CD8-positive, alpha-beta memory T cell (primary cell): ENCODE measurements around the gene MTAP. TPM values are rescaled to one million over a fixed set of nuclear protein-coding genes. Genes with fewer than 3 reads are reported as not detected.
"Not testable (repeated sequence)": the region's sequence is repeated elsewhere in the genome, so short reads cannot be mapped to it uniquely, and the experiment has no call there.

Experiments used
- CTCF ChIA-PET: fragments of 350-600 bp; sonication (Branson Sonifier 250); formaldehyde crosslinking; loops from one replicate; lab custom pipeline; 2021; ENCODE audit warnings: antibody characterized with exemption; lab: Charles Lee
- POLR2A ChIA-PET: fragments of 350-600 bp; sonication (Branson Sonifier 250); formaldehyde crosslinking; loops from one replicate; lab custom pipeline; 2021; ENCODE audit warnings: antibody characterized with exemption; lab: Charles Lee
- DNase-seq, 5 donors: peaks; one replicate each; pipeline versions ENCODE4 v3.0.0 to v3.0.0-alpha.2; 2020 to 2022; ENCODE audit warnings: mixed read lengths in 1 of 5
- H3K27ac ChIP-seq: one replicate; pipeline ENCODE4 v1.7.0; 2013; ENCODE audit warnings: low read depth, mild to moderate bottlenecking, low read length, moderate library complexity
- H3K27me3 ChIP-seq: 2 replicates; pipeline ENCODE4 v1.7.0; 2013; ENCODE audit warnings: low read length, mild to moderate bottlenecking; ENCODE audit not compliant: insufficient read depth, poor library complexity, severe bottlenecking
- H3K36me3 ChIP-seq: 2 replicates; pipeline ENCODE4 v1.7.0; 2013; ENCODE audit warnings: mild to moderate bottlenecking, low read length, moderate library complexity; ENCODE audit not compliant: insufficient read depth
- H3K4me1 ChIP-seq: 2 replicates; pipeline ENCODE4 v1.7.0; 2013; ENCODE audit warnings: mild to moderate bottlenecking, low read length, moderate library complexity; ENCODE audit not compliant: insufficient read depth
- H3K4me3 ChIP-seq: 2 replicates; pipeline ENCODE4 v1.7.0; 2013; ENCODE audit warnings: mild to moderate bottlenecking, low read length
- H3K9me3 ChIP-seq: 2 replicates; pipeline ENCODE4 v1.7.0; 2013; ENCODE audit warnings: mild to moderate bottlenecking, low read length
- H3K27ac Mint-ChIP-seq, 8 donors: one replicate each; pipeline ENCODE4 v1.8.0; 2020 to 2021; ENCODE audit warnings: mixed read lengths in 8 of 8, mild to moderate bottlenecking in 6 of 8, inconsistent platforms in 3 of 8, moderate library complexity in 3 of 8
- H3K27me3 Mint-ChIP-seq, 2 donors: one replicate each; pipeline ENCODE4 v1.8.0; 2020 to 2021; ENCODE audit warnings: mixed read lengths in 2 of 2, mild to moderate bottlenecking in 1 of 2, moderate library complexity in 1 of 2
- H3K36me3 Mint-ChIP-seq, 3 donors: one replicate each; pipeline ENCODE4 v1.8.0; 2020 to 2021; ENCODE audit warnings: mixed read lengths in 3 of 3, inconsistent platforms in 1 of 3, mild to moderate bottlenecking in 1 of 3
- H3K4me1 Mint-ChIP-seq, 3 donors: one replicate each; pipeline ENCODE4 v1.8.0; 2020 to 2021; ENCODE audit warnings: mixed read lengths in 3 of 3, inconsistent platforms in 1 of 3, mild to moderate bottlenecking in 1 of 3
- H3K4me3 Mint-ChIP-seq, 7 donors: one replicate each; pipeline ENCODE4 v1.8.0; 2020 to 2021; ENCODE audit warnings: mixed read lengths in 7 of 7, mild to moderate bottlenecking in 6 of 7, moderate library complexity in 4 of 7, inconsistent platforms in 2 of 7
- H3K9me3 Mint-ChIP-seq, 5 donors: one replicate each; pipeline ENCODE4 v1.8.0; 2020 to 2022; ENCODE audit warnings: mixed read lengths in 5 of 5, mild to moderate bottlenecking in 3 of 5, moderate library complexity in 2 of 5, inconsistent platforms in 1 of 5
- polyA plus RNA-seq: library from polyadenylated mRNA; unstranded; fragments of 300-500 nt; fragmentation: Illumina TruSeq; gene quantifications from one replicate; pipeline ENCODE4 v1.2.3, GENCODE V29; 2021
- total RNA-seq, 2 experiments: library from RNA; stranded (reverse); gene quantifications; one replicate each; pipeline ENCODE4 v1.2.3, GENCODE V29; 2021

The MTAP gene
- total and polyA plus RNA-seq, 3 experiments from 2014 or later, result 19.3 to 81.6 (median 77.4) TPM

DNA sequence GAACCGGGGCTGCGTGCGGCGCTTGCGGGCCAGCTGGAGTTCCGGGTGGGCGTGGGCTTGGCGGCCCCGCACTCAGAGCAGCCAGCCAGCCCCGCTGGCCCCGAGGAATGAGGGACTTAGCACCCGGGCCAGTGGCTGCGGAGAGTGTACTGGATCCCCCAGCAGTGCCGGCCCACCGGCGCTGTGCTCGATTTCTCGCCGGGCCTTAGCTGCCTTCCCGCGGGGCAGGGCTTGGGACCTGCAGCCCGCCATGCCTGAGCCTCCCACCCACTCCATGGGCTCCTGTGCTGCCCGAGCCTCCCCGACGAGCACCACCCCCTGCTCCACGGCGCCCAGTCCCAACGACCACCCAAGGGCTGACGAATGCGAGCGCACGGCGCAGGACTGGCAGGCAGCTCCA lies 156.8 kb downstream of the MTAP start:
- peaks cover 4 to 15% (median 8%) of the 10 kb centered on the region in 5 donors for H3K9me3 Mint-ChIP-seq
- H3K27ac Mint-ChIP-seq, H3K4me3 ChIP-seq, H3K9me3 ChIP-seq, DNase-seq, H3K36me3 ChIP-seq, H3K4me1 Mint-ChIP-seq, CTCF ChIA-PET, H3K4me3 Mint-ChIP-seq, H3K27ac ChIP-seq, POLR2A ChIA-PET, H3K4me1 ChIP-seq, H3K36me3 Mint-ChIP-seq: not testable (repeated sequence)
- H3K27me3 ChIP-seq, result peaks cover 16% of the 10 kb centered on the region
- peaks cover 27 to 43% of the 10 kb centered on the region in 2 donors for H3K27me3 Mint-ChIP-seq

- no peak for DNase-seq
- ChIA-PET POLR2A (no interaction called here), CTCF (interaction anchor here (1.0 kb wide), 1 partner anchor 114 kb away, joined by 3 read pairs; no protein-coding TSS in a partner anchor)
- Histone ChIP-seq H3K4me3 (no peak overlapping the region), H3K27ac (no peak overlapping the region), H3K9me3 (no peaks in the 10 kb centered on the region), H3K4me1 (peaks cover 16% of the 10 kb centered on the region), H3K36me3 (no peaks in the 10 kb centered on the region), H3K27me3 (peaks cover 37% of the 10 kb centered on the region)
- Mint-ChIP-seq H3K9me3 (peaks cover 5 to 20% (median 10%) of the 10 kb centered on the region in 5 donors), H3K36me3 (peaks cover 0 to 4% (median 0%) of the 10 kb centered on the region in 3 donors), H3K4me3 (no peak overlapping the region), H3K27me3 (peaks cover 47 to 66% of the 10 kb centered on the region in 2 donors), H3K27ac (no peak overlapping the region), H3K4me1 (peaks cover 12 to 20% (median 20%) of the 10 kb centered on the region in 3 donors)
These were observed 159.1 kb downstream of the MTAP start for GRCh38 chr9:21961569-21961968.

GRCh38 chr9:21964925-21965385 lies 162.5 kb downstream of the MTAP start:
- Histone ChIP-seq H3K4me3 (peak overlapping the region; percentile 40), H3K9me3 (peaks cover 15% of the 10 kb centered on the region), H3K36me3 (no peaks in the 10 kb centered on the region), H3K27ac (no peak overlapping the region), H3K27me3 (peaks cover 69% of the 10 kb centered on the region), H3K4me1 (peaks cover 16% of the 10 kb centered on the region)
- H3K27ac Mint-ChIP-seq, result peak overlapping the region in 3 of 8 donors; percentile 27 to 89 (median 34)
- ChIA-PET POLR2A (no interaction called here), CTCF (no interaction called here)
- peak; percentile 41 to 68 (median 57) for DNase-seq
- peaks cover 1 to 16% (median 3%) of the 10 kb centered on the region in 3 donors for H3K36me3 Mint-ChIP-seq
- peak overlapping the region; percentile 57 to 92 (median 70) for H3K4me3 Mint-ChIP-seq
- H3K9me3 Mint-ChIP-seq, result peaks cover 13 to 49% (median 31%) of the 10 kb centered on the region in 5 donors
- H3K27me3 Mint-ChIP-seq, result peaks cover 76 to 97% of the 10 kb centered on the region in 2 donors
- H3K4me1 Mint-ChIP-seq, result peaks cover 22 to 39% (median 30%) of the 10 kb centered on the region in 3 donors

- Histone ChIP-seq H3K9me3 (peaks cover 15% of the 10 kb centered on the region), H3K27me3 (peaks cover 74% of the 10 kb centered on the region), H3K36me3 (no peaks in the 10 kb centered on the region), H3K27ac (no peak overlapping the region), H3K4me3 (peak overlapping the region; percentile 40), H3K4me1 (peaks cover 16% of the 10 kb centered on the region)
- peak in 3 of 5 donors; percentile 20 to 53 (median 26) for DNase-seq
- Mint-ChIP-seq H3K27ac (peak overlapping the region in 5 of 8 donors; percentile 22 to 89 (median 55)), H3K27me3 (peaks cover 80 to 97% of the 10 kb centered on the region in 2 donors), H3K9me3 (peaks cover 13 to 54% (median 34%) of the 10 kb centered on the region in 5 donors), H3K4me3 (peak overlapping the region; percentile 57 to 92 (median 70)), H3K36me3 (peaks cover 3 to 16% (median 3%) of the 10 kb centered on the region in 3 donors), H3K4me1 (peaks cover 26 to 42% (median 30%) of the 10 kb centered on the region in 3 donors)
- POLR2A ChIA-PET, result no interaction called here
- CTCF ChIA-PET, result interaction anchor here (0.7 to 1.1 kb wide), 2 partner anchors 14 to 152 kb away, joined by 3 to 4 read pairs; no protein-coding TSS in a partner anchor
These were observed 163.0 kb downstream of the MTAP start for GRCh38 chr9:21965401-21965951.

DNA sequence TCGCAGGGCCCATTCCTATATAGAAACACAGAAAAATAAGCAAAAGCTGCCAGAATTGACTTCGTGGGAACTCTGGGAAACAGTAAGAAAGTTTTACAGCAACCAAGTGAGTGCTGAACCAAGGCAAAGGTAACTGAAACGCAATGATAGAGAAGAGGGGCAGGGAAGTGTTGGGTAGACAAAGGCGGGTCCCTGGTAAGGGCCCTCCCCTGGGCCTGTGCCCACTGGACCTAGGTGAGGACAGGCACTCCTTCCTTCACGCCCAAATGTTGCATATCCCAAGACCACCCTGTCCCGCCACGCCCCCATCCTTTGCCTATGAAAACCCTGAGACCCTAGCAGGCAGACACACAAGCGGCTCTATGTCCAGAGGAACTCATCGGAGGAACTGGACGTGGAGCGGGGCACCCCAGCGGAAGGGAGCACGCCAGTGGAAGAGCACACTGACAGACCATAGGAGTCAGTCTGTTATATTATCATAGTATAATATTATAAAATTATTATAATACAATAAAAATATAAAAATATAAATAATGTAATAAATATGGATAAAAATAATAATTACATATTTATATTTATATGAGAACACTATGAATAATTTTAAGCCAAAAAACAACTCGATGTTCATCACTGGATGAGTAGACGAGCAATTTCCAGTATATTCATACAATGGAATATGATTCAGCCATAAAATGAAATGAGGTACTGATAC lies 163.9 kb downstream of the MTAP start:
- peaks cover 28 to 42% (median 32%) of the 10 kb centered on the region in 3 donors for H3K4me1 Mint-ChIP-seq
- peaks cover 13 to 58% (median 36%) of the 10 kb centered on the region in 5 donors for H3K9me3 Mint-ChIP-seq
- Histone ChIP-seq H3K27ac (no peak overlapping the region), H3K9me3 (peaks cover 15% of the 10 kb centered on the region), H3K36me3 (no peaks in the 10 kb centered on the region), H3K4me3 (no peak overlapping the region), H3K4me1 (peaks cover 16% of the 10 kb centered on the region), H3K27me3 (peaks cover 82% of the 10 kb centered on the region)
- ChIA-PET CTCF (interaction anchor here (0.7 to 1.1 kb wide), 2 partner anchors 13 to 153 kb away, joined by 3 to 4 read pairs; no protein-coding TSS in a partner anchor), POLR2A (no interaction called here)
- no peak for DNase-seq
- peak overlapping the region in 3 of 7 donors; percentile 57 to 66 (median 63) for H3K4me3 Mint-ChIP-seq
- peaks cover 83 to 98% of the 10 kb centered on the region in 2 donors for H3K27me3 Mint-ChIP-seq
- peak overlapping the region in 3 of 8 donors; percentile 22 to 76 (median 44) for H3K27ac Mint-ChIP-seq
- peaks cover 3 to 18% (median 3%) of the 10 kb centered on the region in 3 donors for H3K36me3 Mint-ChIP-seq

DNA sequence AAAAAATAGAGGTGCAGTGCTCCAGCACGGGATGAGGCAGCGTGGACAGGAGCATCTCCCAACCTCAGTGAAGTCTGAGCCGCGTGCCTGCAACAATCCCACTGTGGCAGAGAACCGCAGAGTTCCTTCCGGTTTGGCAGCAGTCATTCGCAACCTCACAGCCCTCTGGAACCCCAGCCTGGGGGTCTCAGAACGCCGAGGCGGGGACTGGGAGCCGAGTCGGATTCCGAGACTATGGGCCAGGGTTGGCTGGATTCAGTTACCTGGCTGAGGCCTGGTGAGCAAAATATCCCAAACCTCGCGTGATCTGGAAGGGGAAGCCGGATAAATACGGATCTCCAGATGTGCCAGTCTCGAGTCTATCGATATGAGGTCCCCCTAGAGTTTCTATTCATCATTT lies 164.7 kb downstream of the MTAP start:
- Mint-ChIP-seq H3K36me3 (peaks cover 3 to 19% (median 3%) of the 10 kb centered on the region in 3 donors), H3K27me3 (peaks cover 88 to 98% of the 10 kb centered on the region in 2 donors), H3K4me1 (peaks cover 28 to 42% (median 33%) of the 10 kb centered on the region in 3 donors), H3K4me3 (peak overlapping the region in 3 of 7 donors; percentile 5 to 12 (median 12)), H3K9me3 (peaks cover 13 to 61% (median 41%) of the 10 kb centered on the region in 5 donors), H3K27ac (peak overlapping the region in 1 of 8 donors; percentile 5)
- no peak for DNase-seq
- CTCF ChIA-PET, result interaction anchor here (0.6 kb wide), 1 partner anchor 28 kb away, joined by 3 read pairs; no protein-coding TSS in a partner anchor
- H3K9me3 ChIP-seq, result peaks cover 15% of the 10 kb centered on the region
- no peak overlapping the region for H3K4me3 ChIP-seq
- H3K36me3 ChIP-seq, result no peaks in the 10 kb centered on the region
- peaks cover 16% of the 10 kb centered on the region for H3K4me1 ChIP-seq
- no peak overlapping the region for H3K27ac ChIP-seq
- H3K27me3 ChIP-seq, result peaks cover 89% of the 10 kb centered on the region
- POLR2A ChIA-PET, result no interaction called here

- H3K4me3 ChIP-seq, result no peak overlapping the region
- no peaks in the 10 kb centered on the region for H3K36me3 ChIP-seq
- POLR2A ChIA-PET, result no interaction called here
- no peak overlapping the region for H3K27ac ChIP-seq
- peaks cover 15% of the 10 kb centered on the region for H3K9me3 ChIP-seq
- no peak for DNase-seq
- Mint-ChIP-seq H3K9me3 (peaks cover 13 to 58% (median 41%) of the 10 kb centered on the region in 5 donors), H3K4me3 (peak overlapping the region in 2 of 7 donors; percentile 12 to 62), H3K36me3 (peaks cover 3 to 18% (median 3%) of the 10 kb centered on the region in 3 donors), H3K27me3 (peaks cover 90 to 98% of the 10 kb centered on the region in 2 donors), H3K27ac (peak overlapping the region in 1 of 8 donors; percentile 5), H3K4me1 (peaks cover 28 to 42% (median 33%) of the 10 kb centered on the region in 3 donors)
- H3K27me3 ChIP-seq, result peaks cover 92% of the 10 kb centered on the region
- peaks cover 16% of the 10 kb centered on the region for H3K4me1 ChIP-seq
- CTCF ChIA-PET, result interaction anchor here (0.6 kb wide), 1 partner anchor 27 kb away, joined by 3 read pairs; no protein-coding TSS in a partner anchor
These were observed 165.3 kb downstream of the MTAP start for GRCh38 chr9:21967702-21968101.
